ENCODE measurements around the gene VPS13A. TPM values are rescaled to one million over a fixed set of nuclear protein-coding genes. Genes with fewer than 3 reads are reported as not detected.

Gene VPS13A
- total and polyA plus RNA-seq, 2 experiments from 2014 or later, result 13.2 to 65.6 TPM

DNA sequence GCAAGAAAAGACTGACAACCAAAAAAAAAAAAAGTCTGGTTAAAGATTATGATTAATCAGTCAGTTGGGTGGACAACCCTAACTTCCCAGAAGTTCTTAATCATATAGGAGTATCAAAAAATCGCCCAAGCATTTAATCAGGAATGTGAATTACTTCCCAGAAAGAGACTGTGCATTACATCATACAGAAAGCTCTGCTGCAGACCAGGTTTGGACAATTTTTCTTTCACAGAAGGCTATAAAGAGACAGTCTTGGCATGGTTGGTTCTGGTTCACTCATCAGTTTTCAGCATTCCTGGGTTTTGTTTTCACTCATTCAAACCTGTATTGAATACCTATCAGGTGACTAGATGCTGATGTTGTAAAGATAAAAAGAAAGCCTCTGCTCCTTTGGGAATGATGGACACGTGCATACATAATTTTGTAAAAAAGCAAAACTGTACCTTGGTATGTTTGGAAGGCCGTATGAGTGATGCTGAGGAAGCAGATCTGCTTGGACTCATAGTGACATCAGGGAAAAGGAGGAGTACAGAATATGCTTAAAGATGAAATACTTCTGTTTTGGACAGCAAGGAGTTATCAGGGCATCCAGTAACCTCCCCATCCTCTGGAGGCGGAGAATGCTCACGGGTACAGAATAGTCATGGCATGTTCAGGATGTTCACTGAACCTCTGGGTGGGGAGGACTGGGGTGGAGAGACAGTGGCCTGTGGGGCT is 292.3 kb downstream of the VPS13A start:
- DNase-seq (ENCODE audit: low spot score), result no peak

More for the DNA sequence above, 292.3 kb downstream of the VPS13A start:
- Histone ChIP-seq H3K27ac (no peak overlapping the region), H3K36me3 (replicated peaks; ENCODE audit: insufficient read depth, low read depth) (no peaks in the 10 kb centered on the region), H2AFZ (no peak overlapping the region), H3K4me2 (no peak overlapping the region), H4K20me1 (ENCODE audit: insufficient read depth, poor library complexity, severe bottlenecking) (no peaks in the 10 kb centered on the region), H3K79me2 (no peaks in the 10 kb centered on the region), H3K4me1 (ENCODE audit: insufficient read depth) (peaks cover 3% of the 10 kb centered on the region), H3K4me3 (no peak overlapping the region), H3K9me2 (replicated peaks; ENCODE audit: insufficient read depth) (no peaks in the 10 kb centered on the region), H3K27me3 (no peaks in the 10 kb centered on the region), H3K9me3 (ENCODE audit: low read depth) (peaks cover 7% of the 10 kb centered on the region)
- WGBS (ENCODE audit: low lambda C conversion rate, missing lambda C conversion rate), result 73% methylated on average over 5 of the region's 5 CpGs
- TF ChIP-seq, protein P1, sequence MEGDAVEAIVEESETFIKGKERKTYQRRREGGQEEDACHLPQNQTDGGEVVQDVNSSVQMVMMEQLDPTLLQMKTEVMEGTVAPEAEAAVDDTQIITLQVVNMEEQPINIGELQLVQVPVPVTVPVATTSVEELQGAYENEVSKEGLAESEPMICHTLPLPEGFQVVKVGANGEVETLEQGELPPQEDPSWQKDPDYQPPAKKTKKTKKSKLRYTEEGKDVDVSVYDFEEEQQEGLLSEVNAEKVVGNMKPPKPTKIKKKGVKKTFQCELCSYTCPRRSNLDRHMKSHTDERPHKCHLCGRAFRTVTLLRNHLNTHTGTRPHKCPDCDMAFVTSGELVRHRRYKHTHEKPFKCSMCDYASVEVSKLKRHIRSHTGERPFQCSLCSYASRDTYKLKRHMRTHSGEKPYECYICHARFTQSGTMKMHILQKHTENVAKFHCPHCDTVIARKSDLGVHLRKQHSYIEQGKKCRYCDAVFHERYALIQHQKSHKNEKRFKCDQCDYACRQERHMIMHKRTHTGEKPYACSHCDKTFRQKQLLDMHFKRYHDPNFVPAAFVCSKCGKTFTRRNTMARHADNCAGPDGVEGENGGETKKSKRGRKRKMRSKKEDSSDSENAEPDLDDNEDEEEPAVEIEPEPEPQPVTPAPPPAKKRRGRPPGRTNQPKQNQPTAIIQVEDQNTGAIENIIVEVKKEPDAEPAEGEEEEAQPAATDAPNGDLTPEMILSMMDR (IDR thresholded peaks at IDR 0.05; ENCODE audit: poor library complexity), result no peak
- TF ChIP-seq EZH2 (IDR thresholded peaks at IDR 0.05; ENCODE audit: borderline replicate concordance) (no peak), EZH2phosphoT487 (IDR thresholded peaks at IDR 0.05; ENCODE audit: low read depth, severe bottlenecking, unreplicated experiment) (no peak)

Other genes starting within 250 kb of the VPS13A start
- not detected in 2 replicates for gene FOXB2, start 157.9 kb upstream of the VPS13A start, total RNA-seq
- gene FOXB2, start 157.9 kb upstream of the VPS13A start, polyA plus RNA-seq, result not detected in 2 replicates